Naive thymus-derived CD8-positive, alpha-beta T cell (primary cell): Measurements from ENCODE around the gene ALDH1A1. TPM values are rescaled to one million over a fixed set of nuclear protein-coding genes. Genes with fewer than 3 reads are reported as not detected.
A peak's percentile ranks its signal among the peaks of the same experiment; 100 is the strongest.
"Not testable (repeated sequence)": the region's sequence is repeated elsewhere in the genome, so short reads cannot be mapped to it uniquely, and the experiment has no call there.

Source experiments
- ATAC-seq, 2 donors: fragments of 150-1000 bp; cut with Tn5 transposase in 1 of 2; sonication (Bioruptor Pico), chemical (Tn5 transposase) in 1 of 2; 1 replicate in 1 of 2; 2 replicates in 1 of 2; pipeline ENCODE4 v1.10.0; 2021; ENCODE audit warnings: mild to moderate bottlenecking in 2 of 2, moderate library complexity in 2 of 2
- POLR2A ChIA-PET: fragments of 350-600 bp; sonication (Branson Sonifier 250); formaldehyde crosslinking; loops from one replicate; lab custom pipeline; 2021; ENCODE audit warnings: antibody characterized with exemption; lab: Charles Lee
- DNase-seq, 10 donors: peaks; one replicate each; pipeline versions ENCODE4 v3.0.0 to v3.0.0-alpha.2; 2020 to 2022
- H3K27ac Mint-ChIP-seq, 10 donors: one replicate each; pipeline ENCODE4 v1.8.0; 2020 to 2022; ENCODE audit warnings: mild to moderate bottlenecking in 10 of 10, mixed read lengths in 10 of 10, moderate library complexity in 4 of 10, inconsistent platforms in 1 of 10
- H3K27me3 Mint-ChIP-seq, 5 donors: one replicate each; pipeline ENCODE4 v1.8.0; 2021 to 2022; ENCODE audit warnings: mixed read lengths in 5 of 5
- H3K36me3 Mint-ChIP-seq, 3 donors: one replicate each; pipeline ENCODE4 v1.8.0; 2020 to 2022; ENCODE audit warnings: mixed read lengths in 3 of 3, mild to moderate bottlenecking in 2 of 3, inconsistent platforms in 1 of 3
- H3K4me1 Mint-ChIP-seq, 4 donors: one replicate each; pipeline ENCODE4 v1.8.0; 2021 to 2022; ENCODE audit warnings: mixed read lengths in 4 of 4
- H3K4me3 Mint-ChIP-seq, 10 donors: one replicate each; pipeline ENCODE4 v1.8.0; 2020 to 2022; ENCODE audit warnings: mild to moderate bottlenecking in 10 of 10, mixed read lengths in 10 of 10, moderate library complexity in 6 of 10, inconsistent platforms in 1 of 10
- H3K9me3 Mint-ChIP-seq, 9 donors: one replicate each; pipeline ENCODE4 v1.8.0; 2020 to 2022; ENCODE audit warnings: mixed read lengths in 9 of 9, mild to moderate bottlenecking in 3 of 9, inconsistent platforms in 1 of 9, moderate library complexity in 1 of 9
- polyA plus RNA-seq, 3 donors: library from polyadenylated mRNA; unstranded; fragments of 300-500 nt; fragmentation: Illumina TruSeq; gene quantifications; one replicate each; pipeline ENCODE4 v1.2.3, GENCODE V29; 2021
- total RNA-seq, 8 experiments: library from RNA in 2 of 8; stranded (reverse) in 2 of 8; gene quantifications; one replicate each; pipeline ENCODE4 v1.2.3 and lab custom pipeline; 2021 to 2026

The ALDH1A1 gene
- total and polyA plus RNA-seq, 5 experiments from 2014 or later, result 0.11 to 0.30 (median 0.23) TPM; not detected in 2

DNA sequence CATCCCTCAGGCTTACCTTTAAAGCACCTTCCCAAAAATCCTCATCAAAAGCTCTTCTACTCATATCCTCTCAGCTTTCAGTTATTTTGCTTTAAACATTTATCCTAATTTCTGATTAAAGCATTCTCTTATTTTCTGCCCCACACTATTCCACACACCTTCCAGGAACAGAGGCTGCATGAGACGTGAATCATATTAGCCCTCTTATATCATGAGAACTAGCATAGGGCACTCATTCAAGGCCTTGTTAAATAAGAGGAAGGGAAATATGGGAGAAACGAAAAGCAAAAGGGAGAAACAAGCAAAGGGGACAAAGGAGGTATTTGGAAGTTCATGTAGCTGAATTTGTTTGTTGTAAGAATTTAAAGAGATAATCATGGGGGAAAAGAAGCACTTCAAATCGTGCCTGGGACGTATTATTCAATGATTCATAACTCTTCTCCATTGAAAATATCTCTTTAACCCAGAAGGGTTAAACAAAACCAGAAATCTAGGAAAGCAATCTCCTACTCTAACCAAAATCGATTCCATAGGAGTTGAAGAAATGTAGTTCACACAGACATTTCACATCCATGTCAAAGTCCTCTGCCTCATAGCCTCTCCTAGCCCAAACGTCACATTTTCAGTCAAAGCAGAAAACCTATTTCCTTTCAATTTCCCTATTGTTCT, 4.1 kb downstream of the ALDH1A1 start:
- Mint-ChIP-seq H3K4me3 (no peak overlapping the region), H3K27me3 (peaks cover 2 to 49% (median 13%) of the 10 kb centered on the region in 5 donors), H3K9me3 (no peaks in the 10 kb centered on the region), H3K36me3 (no peaks in the 10 kb centered on the region), H3K27ac (no peak overlapping the region), H3K4me1 (peaks cover 0 to 22% (median 14%) of the 10 kb centered on the region in 4 donors)
- no peak for ATAC-seq
- no peak for DNase-seq
- POLR2A ChIA-PET, result no interaction called here

- Mint-ChIP-seq H3K27me3 (peaks cover 3 to 56% (median 16%) of the 10 kb centered on the region in 5 donors), H3K4me1 (peaks cover 0 to 16% (median 9%) of the 10 kb centered on the region in 4 donors), H3K36me3 (no peaks in the 10 kb centered on the region), H3K4me3 (no peak overlapping the region), H3K27ac (no peak overlapping the region), H3K9me3 (no peaks in the 10 kb centered on the region)
- DNase-seq, result no peak
- POLR2A ChIA-PET, result no interaction called here
- no peak for ATAC-seq
These were observed 4.8 kb downstream of the ALDH1A1 start for GRCh38 chr9:72947984-72948465.

GRCh38 chr9:72946821-72947220, 6.0 kb downstream of the ALDH1A1 start:
- POLR2A ChIA-PET, result no interaction called here
- Mint-ChIP-seq H3K4me1 (peaks cover 0 to 5% (median 0%) of the 10 kb centered on the region in 4 donors), H3K27ac (no peak overlapping the region)

GRCh38 chr9:72946318-72946717, 6.5 kb downstream of the ALDH1A1 start:
- POLR2A ChIA-PET, result no interaction called here
- DNase-seq (no peak), ATAC-seq (no peak)
- Mint-ChIP-seq H3K4me3 (no peak overlapping the region), H3K27ac (no peak overlapping the region), H3K9me3 (no peaks in the 10 kb centered on the region), H3K27me3 (peaks cover 5 to 63% (median 20%) of the 10 kb centered on the region in 5 donors), H3K4me1 (no peaks in the 10 kb centered on the region), H3K36me3 (no peaks in the 10 kb centered on the region)

More at GRCh38 chr9:72946821-72947220, 6.0 kb downstream of the ALDH1A1 start:
- Mint-ChIP-seq H3K27me3 (peaks cover 4 to 58% (median 18%) of the 10 kb centered on the region in 5 donors), H3K36me3 (no peaks in the 10 kb centered on the region), H3K9me3 (no peaks in the 10 kb centered on the region), H3K4me3 (no peak overlapping the region)
- DNase-seq (no peak), ATAC-seq (no peak)

DNA sequence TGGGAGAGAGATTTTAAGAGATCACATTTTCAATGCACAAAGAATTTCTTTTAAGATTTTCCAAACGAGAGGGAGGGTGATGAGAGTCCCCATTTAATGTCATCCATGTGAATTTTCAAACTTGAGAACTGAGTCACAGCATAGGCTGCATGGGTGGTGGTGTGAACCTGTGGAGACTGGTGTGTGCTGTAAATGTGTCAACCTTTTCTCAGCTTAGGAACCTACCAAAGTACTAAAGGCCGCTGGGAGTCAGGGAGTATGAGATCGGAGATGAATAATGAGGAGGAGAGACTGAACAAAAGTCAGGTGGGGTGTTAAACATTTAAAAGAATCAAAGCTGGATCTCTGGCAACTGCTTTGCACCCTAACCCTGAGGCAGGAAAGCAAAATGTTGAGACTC, 7.5 kb downstream of the ALDH1A1 start:
- Mint-ChIP-seq H3K4me1 (no peaks in the 10 kb centered on the region), H3K4me3 (no peak overlapping the region), H3K27me3 (peaks cover 5 to 64% (median 20%) of the 10 kb centered on the region in 5 donors), H3K36me3 (no peaks in the 10 kb centered on the region), H3K27ac (no peak overlapping the region), H3K9me3 (no peaks in the 10 kb centered on the region)
- DNase-seq (no peak), ATAC-seq (no peak)
- POLR2A ChIA-PET, result no interaction called here

DNA sequence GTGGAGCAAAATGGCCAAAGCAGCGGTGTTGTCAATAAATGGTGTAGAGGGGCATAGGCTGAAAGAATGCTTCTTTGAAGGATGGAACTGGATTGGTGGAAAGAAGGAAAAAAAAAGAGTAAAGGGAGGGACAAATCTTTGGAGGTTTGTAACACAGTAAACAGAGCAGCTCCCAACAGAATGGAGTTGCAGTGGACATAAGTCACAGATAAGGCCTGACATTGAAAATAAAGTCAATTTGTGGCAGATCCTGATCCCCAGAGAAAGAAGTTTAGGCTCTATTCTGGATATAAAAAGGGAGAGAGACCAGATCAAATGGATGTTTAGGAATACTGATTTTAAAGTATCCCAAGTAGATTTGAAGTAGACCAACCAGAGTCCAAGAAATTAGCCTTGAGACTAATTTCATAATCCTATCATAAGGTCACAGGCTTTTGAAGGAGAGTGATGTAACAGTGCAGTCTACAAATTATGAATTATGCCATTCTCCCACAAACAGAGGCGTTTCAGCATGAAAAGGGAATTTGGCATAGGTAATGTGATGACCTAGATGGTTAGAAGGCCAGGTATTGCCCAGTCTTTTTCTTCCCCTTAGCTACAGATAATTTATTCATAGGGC, 8.9 kb downstream of the ALDH1A1 start:
- H3K9me3 Mint-ChIP-seq, result no peaks in the 10 kb centered on the region
- POLR2A ChIA-PET, result no interaction called here
- no peak overlapping the region for H3K4me3 Mint-ChIP-seq
- H3K4me1 Mint-ChIP-seq, result no peaks in the 10 kb centered on the region
- no peaks in the 10 kb centered on the region for H3K36me3 Mint-ChIP-seq
- no peak for ATAC-seq
- no peak overlapping the region for H3K27ac Mint-ChIP-seq
- H3K27me3 Mint-ChIP-seq, result peaks cover 5 to 51% (median 19%) of the 10 kb centered on the region in 5 donors
- no peak for DNase-seq

- Mint-ChIP-seq H3K27me3 (peaks cover 5 to 40% (median 14%) of the 10 kb centered on the region in 5 donors), H3K9me3 (no peaks in the 10 kb centered on the region), H3K36me3 (no peaks in the 10 kb centered on the region), H3K4me1 (no peaks in the 10 kb centered on the region), H3K27ac (no peak overlapping the region), H3K4me3 (no peak overlapping the region)
- ATAC-seq, result no peak
- DNase-seq, result no peak
- POLR2A ChIA-PET, result no interaction called here
These were observed 10.4 kb downstream of the ALDH1A1 start for GRCh38 chr9:72942451-72942850.

DNA sequence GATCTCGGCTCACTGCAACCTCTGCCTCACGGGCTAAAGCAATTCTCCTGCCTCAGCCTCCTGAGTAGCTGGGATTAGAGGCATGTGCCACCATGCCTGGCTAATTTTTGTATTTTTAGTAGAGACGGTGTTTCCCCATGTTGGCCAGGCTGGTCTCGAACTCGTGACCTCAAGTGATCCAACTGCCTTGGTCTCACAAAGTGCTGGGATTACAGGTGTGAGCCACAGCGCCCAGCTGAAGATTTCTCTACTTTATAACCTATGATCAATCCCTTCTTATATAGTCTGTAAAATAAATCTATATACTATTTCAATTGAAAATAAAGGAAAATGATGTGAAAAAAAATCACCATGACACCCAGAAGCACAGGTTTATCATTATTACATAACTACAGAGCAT, 13.3 kb downstream of the ALDH1A1 start:
- H3K27me3 Mint-ChIP-seq, result peaks cover 5 to 29% (median 10%) of the 10 kb centered on the region in 5 donors
- H3K4me3 Mint-ChIP-seq, ATAC-seq, H3K27ac Mint-ChIP-seq, H3K36me3 Mint-ChIP-seq, H3K4me1 Mint-ChIP-seq, POLR2A ChIA-PET, H3K9me3 Mint-ChIP-seq, DNase-seq: not testable (repeated sequence)

GRCh38 chr9:72937545-72937944, 15.3 kb downstream of the ALDH1A1 start:
- peak overlapping the region in 1 of 10 donors; percentile 22 for H3K27ac Mint-ChIP-seq
- H3K4me3 Mint-ChIP-seq, result no peak overlapping the region
- H3K27me3 Mint-ChIP-seq, result peaks cover 2 to 13% (median 4%) of the 10 kb centered on the region in 5 donors
- POLR2A ChIA-PET, result no interaction called here
- no peaks in the 10 kb centered on the region for H3K36me3 Mint-ChIP-seq
- no peaks in the 10 kb centered on the region for H3K9me3 Mint-ChIP-seq
- ATAC-seq (no peak), DNase-seq (no peak)
- H3K4me1 Mint-ChIP-seq, result no peaks in the 10 kb centered on the region

DNA sequence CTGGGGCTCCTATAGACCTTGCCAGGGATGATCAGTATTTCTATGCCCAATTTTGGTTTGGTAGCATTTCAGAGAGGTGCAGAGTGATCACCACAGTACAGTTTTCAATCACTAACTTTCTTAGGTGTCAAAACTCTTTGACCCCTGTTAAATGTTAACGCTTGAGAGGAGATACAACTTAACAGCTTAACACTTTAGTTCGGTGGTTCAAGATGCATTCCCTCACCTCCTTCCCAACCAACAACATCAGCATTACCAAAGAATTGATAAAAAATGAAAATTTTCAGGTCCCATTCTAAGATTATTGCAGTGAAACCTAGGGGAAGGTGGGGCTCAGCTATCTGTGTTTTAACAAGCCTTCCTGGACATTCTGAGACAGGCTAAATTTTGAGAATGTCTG, 16.2 kb downstream of the ALDH1A1 start:
- no peak overlapping the region for H3K4me3 Mint-ChIP-seq
- ATAC-seq, result no peak
- POLR2A ChIA-PET, result no interaction called here
- H3K9me3 Mint-ChIP-seq, result no peaks in the 10 kb centered on the region
- no peaks in the 10 kb centered on the region for H3K36me3 Mint-ChIP-seq
- no peak for DNase-seq
- no peak overlapping the region for H3K27ac Mint-ChIP-seq
- H3K27me3 Mint-ChIP-seq, result peaks cover 0 to 4% (median 2%) of the 10 kb centered on the region in 5 donors
- no peaks in the 10 kb centered on the region for H3K4me1 Mint-ChIP-seq

DNA sequence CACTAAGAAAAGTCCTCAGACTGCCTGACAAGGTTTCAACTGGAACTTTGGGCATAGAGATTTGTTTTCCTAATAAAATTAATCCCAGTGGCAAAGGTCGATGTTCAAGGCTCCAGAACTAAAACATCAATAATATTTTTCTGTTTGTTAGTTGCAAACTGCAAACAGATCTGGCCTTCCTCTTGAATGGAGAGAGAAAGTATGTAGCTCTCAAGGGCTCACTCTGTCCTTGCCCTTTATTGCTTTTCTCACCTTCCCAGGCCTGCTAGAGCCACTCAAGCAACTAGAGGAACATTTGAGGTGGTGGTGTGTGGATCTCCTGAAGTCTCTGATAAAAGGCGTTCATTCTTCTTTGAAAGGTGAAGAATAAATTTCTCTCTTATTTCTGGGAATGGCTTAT, 16.6 kb downstream of the ALDH1A1 start:
- H3K9me3 Mint-ChIP-seq, result no peaks in the 10 kb centered on the region
- POLR2A ChIA-PET, result no interaction called here
- H3K27ac Mint-ChIP-seq, result no peak overlapping the region
- no peaks in the 10 kb centered on the region for H3K4me1 Mint-ChIP-seq
- no peak overlapping the region for H3K4me3 Mint-ChIP-seq
- H3K27me3 Mint-ChIP-seq, result peaks cover 0 to 3% (median 0%) of the 10 kb centered on the region in 5 donors
- DNase-seq (no peak), ATAC-seq (no peak)
- H3K36me3 Mint-ChIP-seq, result no peaks in the 10 kb centered on the region

- Mint-ChIP-seq H3K27ac (no peak overlapping the region), H3K4me3 (no peak overlapping the region), H3K27me3 (peaks cover 0 to 3% (median 2%) of the 10 kb centered on the region in 5 donors), H3K9me3 (no peaks in the 10 kb centered on the region), H3K36me3 (no peaks in the 10 kb centered on the region), H3K4me1 (no peaks in the 10 kb centered on the region)
- ATAC-seq (no peak), DNase-seq (no peak)
- POLR2A ChIA-PET, result no interaction called here
These were observed 17.3 kb downstream of the ALDH1A1 start for GRCh38 chr9:72935595-72935994.
